ENCODE measurements around the gene CHID1. TPM values are rescaled to one million over a fixed set of nuclear protein-coding genes. Genes with fewer than 3 reads are reported as not detected.
A peak's percentile ranks its signal among the peaks of the same experiment; 100 is the strongest.

Gene CHID1
- total and polyA plus RNA-seq, 2 of the 8 experiments (the other 6 are each of a cell fraction or from before 2014, with no cell fraction given): 81.2 to 88.5 TPM

- H4K5ac ChIP-seq (ENCODE audit: insufficient read length, low read depth, low read length): no peak overlapping the region
- peaks cover 0 to 12% (median 2%) of the 10 kb centered on the region in 4 experiments; a peak in 3 of 8 replicates for H3K36me3 ChIP-seq (ENCODE audit: control insufficient read depth in 2 of 4, insufficient read depth in 4 of 4, low read length in 3 of 4)
- peak overlapping the region in 1 of 4 experiments; percentile 34; a peak in 1 of 7 replicates for H3K9ac ChIP-seq (replicated peaks in 1 of 4; ENCODE audit: extremely low read depth in 1 of 4, low read depth in 3 of 4, low read length in 3 of 4)
- H2AK5ac ChIP-seq (ENCODE audit: low read depth, low read length): no peak overlapping the region
- H4K91ac ChIP-seq (replicated peaks; ENCODE audit: insufficient read length, low read length): no peak overlapping the region
- H3K18ac ChIP-seq (ENCODE audit: extremely low read depth, low read length): no peak overlapping the region
- H2BK15ac ChIP-seq (ENCODE audit: low read length): no peak overlapping the region
- no peak overlapping the region for H3K23ac ChIP-seq (ENCODE audit: insufficient read length)
- H2BK120ac ChIP-seq (replicated peaks; ENCODE audit: low read depth, low read length): no peak overlapping the region
- no peaks in the 10 kb centered on the region; a peak in 1 of 7 replicates for H3K27me3 ChIP-seq (replicated peaks in 1 of 4; ENCODE audit: control insufficient read depth in 3 of 4, extremely low read depth in 1 of 4, insufficient read depth in 3 of 4, low read length in 3 of 4)
- DNase-seq (ENCODE audit: low read depth in 1 of 2, low spot score in 2 of 2): no peak
- POLR2A ChIA-PET (ENCODE audit: partially characterized antibody): interaction anchor here (3.9 kb wide), 1 partner anchor 13 kb away, joined by 33 read pairs; no protein-coding TSS in a partner anchor
- peaks cover 0 to 79% of the 10 kb centered on the region in 2 experiments; a peak in 3 of 4 replicates for H3K79me2 ChIP-seq (ENCODE audit: control insufficient read depth in 1 of 2, insufficient read depth in 2 of 2, low read length in 2 of 2)
- H4K8ac ChIP-seq (ENCODE audit: extremely low read depth, insufficient read depth, low read length): no peak overlapping the region
- H3K56ac ChIP-seq (replicated peaks; ENCODE audit: insufficient read length, low read depth, low read length): no peak overlapping the region
- no peak overlapping the region for H3K27ac ChIP-seq (ENCODE audit: low read depth, low read length)
- no peak overlapping the region for H2BK12ac ChIP-seq (ENCODE audit: low read depth, low read length)
- CTCF ChIA-PET (ENCODE audit: partially characterized antibody): interaction anchor here (1.0 kb wide), 1 partner anchor 9 kb away, joined by 5 read pairs; no protein-coding TSS in a partner anchor
- H3K79me1 ChIP-seq (ENCODE audit: low read depth, low read length): peaks cover 21% of the 10 kb centered on the region
- no peak overlapping the region for H2BK5ac ChIP-seq (ENCODE audit: low read depth, low read length)
- no peak for TF ChIP-seq BRCA1 (IDR thresholded peaks at IDR 0.05; ENCODE audit: low read depth, low read length)
- TF ChIP-seq ZNF274 (IDR thresholded peaks at IDR 0.05; ENCODE audit: borderline replicate concordance, extremely low read depth, low read length): no peak
- TF ChIP-seq TEAD4 (IDR thresholded peaks at IDR 0.05; ENCODE audit: low read depth, low read length): no peak
- no peak for TF ChIP-seq E2F6 (IDR thresholded peaks at IDR 0.05)
- no peak for TF ChIP-seq GABPA (IDR thresholded peaks at IDR 0.05; ENCODE audit: borderline replicate concordance, insufficient read depth, low read length)
- no peak for TF ChIP-seq SIN3A (conservative IDR thresholded peaks at IDR 0.05 in 1 of 2, IDR thresholded peaks at IDR 0.05 in 1 of 2; ENCODE audit: low read depth in 1 of 2, low read length in 2 of 2)
- TF ChIP-seq CHD1 (IDR thresholded peaks at IDR 0.05; ENCODE audit: low read depth, low read length): no peak
- TF ChIP-seq CTBP2 (IDR thresholded peaks at IDR 0.05; ENCODE audit: borderline replicate concordance, insufficient read depth, insufficient read length, low read length): no peak
- TF ChIP-seq MAFK (IDR thresholded peaks at IDR 0.05; ENCODE audit: low read depth, low read length): no peak
- TF ChIP-seq POLR2A (IDR thresholded peaks at IDR 0.05; ENCODE audit: control extremely low read depth in 1 of 2, low read depth in 2 of 2, low read length in 2 of 2): no peak
- no peak for TF ChIP-seq CHD2 (IDR thresholded peaks at IDR 0.05; ENCODE audit: low read length)
- TF ChIP-seq TBP (IDR thresholded peaks at IDR 0.05; ENCODE audit: low read depth, low read length): no peak
- TF ChIP-seq SUZ12 (IDR thresholded peaks at IDR 0.05; ENCODE audit: low read length): no peak
- no peak for TF ChIP-seq KDM1A (IDR thresholded peaks at IDR 0.05; ENCODE audit: borderline replicate concordance, low read length)
- H3K4ac ChIP-seq (replicated peaks; ENCODE audit: insufficient read length, low read depth, low read length): no peak overlapping the region
- FAIRE-seq: no peak
- peaks cover 6% of the 10 kb centered on the region for H3K23me2 ChIP-seq (ENCODE audit: low read depth, low read length)
- peaks cover 8 to 21% (median 16%) of the 10 kb centered on the region in 4 experiments for H3K4me1 ChIP-seq (replicated peaks in 1 of 4; ENCODE audit: control insufficient read depth in 3 of 4, insufficient read depth in 4 of 4, low read length in 3 of 4)
- 87% methylated on average over 3 of the region's 3 CpGs; no CpG with 5 or more reads in 1 of the 2 experiments for WGBS, 2 experiments (ENCODE audit: extremely low coverage in 1 of 2, insufficient coverage in 1 of 2, insufficient read length in 1 of 2, insufficient replicate concordance in 2 of 2, low coverage in 1 of 2, low lambda C conversion rate in 2 of 2, missing lambda C conversion rate in 1 of 2)
- no peak overlapping the region for H3K4me2 ChIP-seq (ENCODE audit: insufficient read depth in 1 of 2, low read depth in 2 of 2, low read length in 2 of 2)
- no peak overlapping the region for H2AFZ ChIP-seq (ENCODE audit: low read length)
- no peak overlapping the region for H3K14ac ChIP-seq (ENCODE audit: insufficient read length)
- no peaks in the 10 kb centered on the region for H3K9me3 ChIP-seq (ENCODE audit: insufficient read depth in 2 of 2, low read depth in 1 of 2, low read length in 1 of 2)
- no peak overlapping the region for H3K4me3 ChIP-seq (ENCODE audit: extremely low read depth in 1 of 4, insufficient read depth in 2 of 4, low read depth in 3 of 4, low read length in 4 of 4)
- no peak overlapping the region for H2BK20ac ChIP-seq (ENCODE audit: low read length)
- H4K20me1 ChIP-seq (replicated peaks in 1 of 2; ENCODE audit: control insufficient read depth in 1 of 2, insufficient read depth in 2 of 2, low read length in 2 of 2): peaks cover 13 to 29% of the 10 kb centered on the region in 2 experiments
Measured at GRCh38 chr11:931385-931784, 20.8 kb upstream of the CHID1 start.
